HuH-7 (cell line): ENCODE measurements around the gene POLR2J3.
"Not testable (repeated sequence)": the region's sequence is repeated elsewhere in the genome, so short reads cannot be mapped to it uniquely, and the experiment has no call there.

Source experiments
- DNase-seq: peaks from one replicate; pipeline ENCODE4 v3.0.0; 2011; ENCODE audit warnings: low spot score

Gene POLR2J3

GRCh38 chr7:102572261-102573239 lies at the start of gene POLR2J3:
TSS of gene POLR2J3 (minus strand) at chr7:102572583. CDS start at chr7:102572521, 62 bp downstream.
- DNase-seq = not testable (repeated sequence)

- not testable (repeated sequence) for DNase-seq
Observed at GRCh38 chr7:102618122-102618521, 45.7 kb upstream of the POLR2J3 start.

- not testable (repeated sequence) for DNase-seq
Observed at GRCh38 chr7:102616507-102617125, 44.2 kb upstream of the POLR2J3 start, which contains the start of gene RASA4. TSS of gene RASA4 (minus strand) at chr7:102616756. CDS start at chr7:102616689, 67 bp downstream.

GRCh38 chr7:102615930-102616329 lies 43.5 kb upstream of the POLR2J3 start:
- DNase-seq = not testable (repeated sequence)

- DNase-seq = not testable (repeated sequence)
Observed at GRCh38 chr7:102614873-102615272, 42.5 kb upstream of the POLR2J3 start.

GRCh38 chr7:102614346-102614697 lies 41.9 kb upstream of the POLR2J3 start:
- DNase-seq = not testable (repeated sequence)

- DNase-seq = not testable (repeated sequence)
Observed at GRCh38 chr7:102613575-102614345, 41.4 kb upstream of the POLR2J3 start.

GRCh38 chr7:102611675-102612325 lies 39.4 kb upstream of the POLR2J3 start:
- DNase-seq = not testable (repeated sequence)

GRCh38 chr7:102611013-102611674 lies 38.8 kb upstream of the POLR2J3 start:
- DNase-seq = not testable (repeated sequence)

- not testable (repeated sequence) for DNase-seq
Observed at GRCh38 chr7:102610441-102610840, 38.1 kb upstream of the POLR2J3 start.

GRCh38 chr7:102609734-102610133 lies 37.4 kb upstream of the POLR2J3 start:
- not testable (repeated sequence) for DNase-seq

GRCh38 chr7:102606848-102607247 lies 34.5 kb upstream of the POLR2J3 start:
- DNase-seq = not testable (repeated sequence)

GRCh38 chr7:102604431-102605145 lies 32.2 kb upstream of the POLR2J3 start:
- DNase-seq = not testable (repeated sequence)

GRCh38 chr7:102602317-102602716 lies 29.9 kb upstream of the POLR2J3 start:
- not testable (repeated sequence) for DNase-seq

- not testable (repeated sequence) for DNase-seq
Observed at GRCh38 chr7:102599699-102600098, 27.3 kb upstream of the POLR2J3 start.

GRCh38 chr7:102596036-102596435 lies 23.7 kb upstream of the POLR2J3 start:
- DNase-seq = not testable (repeated sequence)

GRCh38 chr7:102593637-102594334 lies 21.4 kb upstream of the POLR2J3 start:
- DNase-seq = not testable (repeated sequence)

- DNase-seq = not testable (repeated sequence)
Observed at GRCh38 chr7:102592477-102593019, 20.2 kb upstream of the POLR2J3 start.

GRCh38 chr7:102589857-102590256 lies 17.5 kb upstream of the POLR2J3 start:
- not testable (repeated sequence) for DNase-seq
